IMR-90 (cell line): ENCODE data around the gene ANO4. TPM values are rescaled to one million over a fixed set of nuclear protein-coding genes. Genes with fewer than 3 reads are reported as not detected.

Experiments used
- ATAC-seq: fragments of 200-7000 bp; cut with Tn5 transposase; 2 replicates; pipeline ENCODE4 v1.9.1; 2020; ENCODE audit warnings: low read depth, mild to moderate bottlenecking, moderate library complexity
- BruUV-seq: library from RNA; stranded (reverse); fragments of 400-500 nt; replicated peaks from 2 replicates; lab custom pipeline; 2021; lab: Mats Ljungman, UMichigan
- CTCF ChIA-PET: fragments of 300-600 bp; formaldehyde crosslinking; extraction: SDS; loops from one replicate; lab custom pipeline; 2021; ENCODE audit warnings: antibody characterized with exemption; lab: Yijun Ruan, JAX
- POLR2A ChIA-PET: fragments of 300-600 bp; sonication (Branson Sonifier 250); formaldehyde crosslinking; loops from one replicate; lab custom pipeline; 2022; ENCODE audit warnings: antibody characterized with exemption; ENCODE audit not compliant: unreplicated experiment; lab: Charles Lee
- DNase-seq: peaks from one replicate; pipeline ENCODE4 v3.0.0; 2013
- H2AFZ ChIP-seq: replicated peaks from 2 replicates; pipeline ENCODE3; 2013; ENCODE audit warnings: low read length, mild to moderate bottlenecking; ENCODE audit not compliant: poor library complexity
- H2AK5ac ChIP-seq: 2 replicates; pipeline ENCODE4 v1.6.1; 2013; ENCODE audit warnings: low read depth, low read length, inconsistent platforms
- H2AK9ac ChIP-seq: replicated peaks from 2 replicates; pipeline ENCODE3; 2013; ENCODE audit warnings: mild to moderate bottlenecking, low read depth, low read length, moderate library complexity; ENCODE audit not compliant: poor library complexity
- H2BK120ac ChIP-seq: 2 replicates; pipeline ENCODE4 v1.6.1; 2013; ENCODE audit warnings: low read depth, low read length, inconsistent platforms
- H2BK15ac ChIP-seq: 3 replicates; pipeline ENCODE4 v1.6.1; 2013; ENCODE audit warnings: low read depth, low read length, inconsistent platforms
- H2BK20ac ChIP-seq: 2 replicates; pipeline ENCODE4 v1.6.1; 2013; ENCODE audit warnings: low read depth, mild to moderate bottlenecking, inconsistent platforms, low read length, moderate library complexity
- H2BK5ac ChIP-seq: 2 replicates; pipeline ENCODE4 v1.6.1; 2013; ENCODE audit warnings: mild to moderate bottlenecking, low read depth, low read length, inconsistent platforms; ENCODE audit not compliant: poor library complexity, severe bottlenecking
- H3K14ac ChIP-seq: replicated peaks from 2 replicates; pipeline ENCODE4 v1.6.1; 2013; ENCODE audit warnings: low read depth, low read length, inconsistent platforms
- H3K18ac ChIP-seq: 2 replicates; pipeline ENCODE4 v1.6.1; 2013; ENCODE audit warnings: low read depth, low read length, control low read depth
- H3K23ac ChIP-seq: 2 replicates; pipeline ENCODE4 v1.6.1; 2013; ENCODE audit warnings: low read depth, low read length, inconsistent platforms
- H3K27ac ChIP-seq: 2 replicates; pipeline ENCODE4 v1.5.1; 2013; ENCODE audit warnings: mild to moderate bottlenecking, control low read depth, low read length; ENCODE audit not compliant: insufficient read depth
- H3K27me3 ChIP-seq: 2 replicates; pipeline ENCODE4 v1.6.1; 2013; ENCODE audit warnings: low read length; ENCODE audit not compliant: control insufficient read depth, insufficient read depth
- H3K36me3 ChIP-seq: 2 replicates; pipeline ENCODE4 v1.6.1; 2013; ENCODE audit warnings: low read length, mixed read lengths; ENCODE audit not compliant: control insufficient read depth, insufficient read depth
- H3K4ac ChIP-seq: 2 replicates; pipeline ENCODE4 v1.6.1; 2013; ENCODE audit warnings: low read depth, low read length, inconsistent platforms
- H3K4me1 ChIP-seq: 2 replicates; pipeline ENCODE4 v1.6.1; 2013; ENCODE audit warnings: low read length, mixed read lengths; ENCODE audit not compliant: control insufficient read depth, insufficient read depth
- H3K4me2 ChIP-seq: 2 replicates; pipeline ENCODE4 v1.6.1; 2013; ENCODE audit warnings: low read depth, mild to moderate bottlenecking, control low read depth, low read length, moderate library complexity
- H3K4me3 ChIP-seq: 2 replicates; pipeline ENCODE4 v1.5.1; 2013; ENCODE audit warnings: low read depth, mild to moderate bottlenecking, control low read depth, low read length, moderate library complexity; ENCODE audit not compliant: insufficient read depth
- H3K56ac ChIP-seq: 2 replicates; pipeline ENCODE4 v1.6.1; 2013; ENCODE audit warnings: low read length, inconsistent platforms; ENCODE audit not compliant: insufficient read depth; ENCODE audit errors: extremely low read depth
- H3K79me1 ChIP-seq, 2 experiments: 2 replicates each; pipeline ENCODE4 v1.6.1; 2013; ENCODE audit warnings: low read length in 2 of 2, inconsistent platforms in 1 of 2, low read depth in 1 of 2
- H3K9ac ChIP-seq: 2 replicates; pipeline ENCODE4 v1.6.1; 2013; ENCODE audit warnings: low read depth, low read length, control low read depth
- H3K9me1 ChIP-seq: 2 replicates; pipeline ENCODE4 v1.6.1; 2013; ENCODE audit warnings: low read length, inconsistent platforms; ENCODE audit not compliant: insufficient read depth
- H3K9me3 ChIP-seq: 2 replicates; pipeline ENCODE4 v1.6.1; 2013; ENCODE audit warnings: low read length; ENCODE audit not compliant: control insufficient read depth, insufficient read depth
- H4K20me1 ChIP-seq: 2 replicates; pipeline ENCODE4 v1.6.1; 2013; ENCODE audit warnings: low read length, inconsistent platforms; ENCODE audit not compliant: insufficient read depth
- H4K5ac ChIP-seq: 2 replicates; pipeline ENCODE4 v1.6.1; 2013; ENCODE audit warnings: mild to moderate bottlenecking, low read depth, low read length, control low read depth
- H4K8ac ChIP-seq, 2 experiments: 2 replicates each; pipeline ENCODE4 v1.6.1; 2013; ENCODE audit warnings: low read depth in 2 of 2, low read length in 2 of 2, control low read depth in 1 of 2, inconsistent platforms in 1 of 2
- H4K91ac ChIP-seq: 2 replicates; pipeline ENCODE4 v1.6.1; 2013; ENCODE audit warnings: low read depth, low read length, inconsistent platforms; ENCODE audit not compliant: insufficient read depth
- MAZ ChIP-seq: IDR thresholded peaks from 2 replicates; pipeline ENCODE4 v1.6.1; 2012; ENCODE audit warnings: low read depth, mild to moderate bottlenecking, low read length, improper control_type of control experiment, moderate library complexity, borderline replicate concordance
- POLR2A ChIP-seq: IDR thresholded peaks from 2 replicates; pipeline ENCODE4 v1.6.1; 2012; ENCODE audit warnings: mild to moderate bottlenecking, low read depth, low read length
- RAD21 ChIP-seq: IDR thresholded peaks from 2 replicates; pipeline ENCODE4 v1.6.1; 2012; ENCODE audit warnings: low read length, improper control_type of control experiment
- RFX5 ChIP-seq: IDR thresholded peaks from 2 replicates; pipeline ENCODE4 v1.8.0; 2012; ENCODE audit warnings: low read depth, mild to moderate bottlenecking, low read length, moderate library complexity
- SMC3 ChIP-seq: fragments of 150-350 bp; IDR thresholded peaks from 2 replicates; pipeline ENCODE4 v1.6.1; 2016; ENCODE audit warnings: low read depth, mild to moderate bottlenecking, antibody characterized with exemption, low read length, moderate library complexity
- WGBS, 2 experiments: methylation state at CpG; one replicate each; pipeline versions ENCODE4 v1.1.5 to v1.1.7; 2013; ENCODE audit warnings: missing lambda C conversion rate in 2 of 2; ENCODE audit not compliant: insufficient read length in 1 of 2; ENCODE audit errors: extremely low coverage in 2 of 2; 5-methylcytosine and 5-hydroxymethylcytosine counted together
- dilution Hi-C: fragments of 300-500 bp; cut with HindIII; formaldehyde crosslinking; loops from one replicate; pipeline ENCODE4 v1.14.3; 2018; ENCODE audit warnings: low sequenced_read_pairs; ENCODE audit not compliant: unreplicated experiment
- in situ Hi-C: fragments of 300-500 bp; cut with MboI; formaldehyde crosslinking; loops from 3 replicates; pipeline ENCODE4 v1.14.3; 2019; ENCODE audit warnings: low sequenced_read_pairs, inconsistent platforms, mixed read lengths
- intact Hi-C: fragments of 100-400 bp; cut with micrococcal nuclease; formaldehyde crosslinking; loops from 2 replicates; pipeline ENCODE4 v1.10.0; 2022
- polyA plus RNA-seq, 3 experiments: library from polyadenylated mRNA; depleted of rRNA; stranded (reverse); fragments of >200 nt; gene quantifications; 2 replicates each; pipeline ENCODE4 v1.2.3, GENCODE V29; 2012; ENCODE audit warnings: low replicate concordance in 1 of 3
- total RNA-seq: library from RNA; depleted of rRNA; stranded (reverse); fragments of >200 nt; gene quantifications from 2 replicates; pipeline ENCODE4 v1.2.3, GENCODE V29; 2012
- TF ChIP-seq, protein P1 (sequence below): conservative IDR thresholded peaks from 2 replicates; pipeline ENCODE4 v1.5.1; 2012; ENCODE audit warnings: mild to moderate bottlenecking, low read depth, low read length, improper control_type of control experiment
- TF ChIP-seq, protein P2 (sequence below): fragments of 150-350 bp; IDR thresholded peaks from 2 replicates; pipeline ENCODE4 v1.6.1; 2017; ENCODE audit warnings: mild to moderate bottlenecking, antibody characterized with exemption, low read length, low read depth

Gene ANO4
- total and polyA plus RNA-seq, 2 of the 4 experiments (the other 2 are of a cell fraction), result 4.7 to 10.2 TPM

GRCh38 chr12:100987552-100988521, 193.3 kb downstream of the ANO4 start:
- Histone ChIP-seq H4K8ac (peak overlapping the region; percentile 17 to 33; a peak in 1 of 4 replicates), H2BK5ac (peak overlapping the region; percentile 72), H3K23ac (peak overlapping the region; percentile 2; the same call in 1 of the 2 replicates), H3K79me1 (no peaks in the 10 kb centered on the region), H3K4me2 (peak overlapping the region; percentile 25), H3K56ac (no peak overlapping the region; the same call in 1 of the 2 replicates), H3K9ac (no peak overlapping the region), H2BK20ac (no peak overlapping the region; the same call in 1 of the 2 replicates), H3K4me3 (no peak overlapping the region), H3K27me3 (no peaks in the 10 kb centered on the region), H3K9me1 (peaks cover 8% of the 10 kb centered on the region; the same call in 1 of the 2 replicates), H4K91ac (peak overlapping the region; percentile 80), H3K14ac (peak overlapping the region; percentile 61; the same call in 1 of the 2 replicates), H2BK120ac (peak overlapping the region; percentile 61), H3K4ac (peak overlapping the region; percentile 61), H2BK15ac (peak overlapping the region; percentile 58; the same call in 2 of the 3 replicates), H2AK9ac (peak overlapping the region; percentile 6), H3K36me3 (0 out of 2 replicates have a peak, but pooled peaks cover 3% of the 10 kb centered on the region), H4K5ac (peak overlapping the region; percentile 25; the same call in 1 of the 2 replicates), H2AFZ (peak overlapping the region; percentile 73), H2AK5ac (peak overlapping the region; percentile 63), H3K4me1 (peaks cover 11% of the 10 kb centered on the region), H4K20me1 (peaks cover 5% of the 10 kb centered on the region; the same call in 1 of the 2 replicates), H3K27ac (peak overlapping the region; percentile 76; the same call in 1 of the 2 replicates), H3K9me3 (no peaks in the 10 kb centered on the region), H3K18ac (peak overlapping the region; percentile 33)
- TF ChIP-seq, protein P1, sequence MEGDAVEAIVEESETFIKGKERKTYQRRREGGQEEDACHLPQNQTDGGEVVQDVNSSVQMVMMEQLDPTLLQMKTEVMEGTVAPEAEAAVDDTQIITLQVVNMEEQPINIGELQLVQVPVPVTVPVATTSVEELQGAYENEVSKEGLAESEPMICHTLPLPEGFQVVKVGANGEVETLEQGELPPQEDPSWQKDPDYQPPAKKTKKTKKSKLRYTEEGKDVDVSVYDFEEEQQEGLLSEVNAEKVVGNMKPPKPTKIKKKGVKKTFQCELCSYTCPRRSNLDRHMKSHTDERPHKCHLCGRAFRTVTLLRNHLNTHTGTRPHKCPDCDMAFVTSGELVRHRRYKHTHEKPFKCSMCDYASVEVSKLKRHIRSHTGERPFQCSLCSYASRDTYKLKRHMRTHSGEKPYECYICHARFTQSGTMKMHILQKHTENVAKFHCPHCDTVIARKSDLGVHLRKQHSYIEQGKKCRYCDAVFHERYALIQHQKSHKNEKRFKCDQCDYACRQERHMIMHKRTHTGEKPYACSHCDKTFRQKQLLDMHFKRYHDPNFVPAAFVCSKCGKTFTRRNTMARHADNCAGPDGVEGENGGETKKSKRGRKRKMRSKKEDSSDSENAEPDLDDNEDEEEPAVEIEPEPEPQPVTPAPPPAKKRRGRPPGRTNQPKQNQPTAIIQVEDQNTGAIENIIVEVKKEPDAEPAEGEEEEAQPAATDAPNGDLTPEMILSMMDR, result peak; percentile 55
- TF ChIP-seq POLR2A (no peak), MAZ (no peak), RAD21 (peak; percentile 64), RFX5 (no peak), SMC3 (peak; percentile 68)
- TF ChIP-seq, protein P2, sequence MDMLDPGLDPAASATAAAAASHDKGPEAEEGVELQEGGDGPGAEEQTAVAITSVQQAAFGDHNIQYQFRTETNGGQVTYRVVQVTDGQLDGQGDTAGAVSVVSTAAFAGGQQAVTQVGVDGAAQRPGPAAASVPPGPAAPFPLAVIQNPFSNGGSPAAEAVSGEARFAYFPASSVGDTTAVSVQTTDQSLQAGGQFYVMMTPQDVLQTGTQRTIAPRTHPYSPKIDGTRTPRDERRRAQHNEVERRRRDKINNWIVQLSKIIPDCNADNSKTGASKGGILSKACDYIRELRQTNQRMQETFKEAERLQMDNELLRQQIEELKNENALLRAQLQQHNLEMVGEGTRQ, result no peak
- CTCF ChIA-PET, result interaction anchor here (0.5 to 1.0 kb wide), 4 partner anchors 9 to 192 kb away, joined by 3 to 4 read pairs (median 3); no protein-coding TSS in a partner anchor
- in situ Hi-C loops (no loop called here), intact Hi-C loops (loop anchor here (2.0 to 5.0 kb wide), 2 partner anchors 161 to 193 kb away; partner anchors contain the start of gene ANO4), dilution Hi-C loops (no loop called here)
- no CpG with 5 or more reads among the region's 5 CpGs for WGBS, 2 experiments
- DNase-seq (peak; percentile 70), ATAC-seq (peak; percentile 77)
- no TSS peak for BruUV-seq
- POLR2A ChIA-PET, result no interaction called here
